GM12878 (cell line): ENCODE results near the gene MSL1. TPM values are rescaled to one million over a fixed set of nuclear protein-coding genes. Genes with fewer than 3 reads are reported as not detected.

ENCODE experiments used
- ATAC-seq: fragments of 200-7000 bp; cut with Tn5 transposase; 3 replicates; pipeline ENCODE4 v1.9.1; 2020; ENCODE audit warnings: mild to moderate bottlenecking, moderate library complexity
- BruUV-seq: library from RNA; stranded (reverse); fragments of 400-500 nt; replicated peaks from 2 replicates; lab custom pipeline; 2021; lab: Mats Ljungman, UMichigan
- CTCF ChIA-PET: fragments of 300-600 bp; sonication (Branson Sonifier 250); formaldehyde crosslinking; extraction: SDS; loops from one replicate; lab custom pipeline; 2021; ENCODE audit warnings: inconsistent platforms; lab: Yijun Ruan, JAX
- POLR2A ChIA-PET: fragments of 350-600 bp; formaldehyde crosslinking; extraction: SDS; loops from one replicate; lab custom pipeline; 2021; ENCODE audit warnings: inconsistent platforms; lab: Charles Lee
- RAD21 ChIA-PET: fragments of 300-600 bp; sonication (Branson Sonifier 250); formaldehyde crosslinking; loops from one replicate; lab custom pipeline; 2023; ENCODE audit warnings: antibody characterized with exemption; ENCODE audit not compliant: unreplicated experiment; lab: Charles Lee
- SMC1A ChIA-PET: fragments of 300-600 bp; sonication (Branson Sonifier 250); formaldehyde crosslinking; loops from one replicate; lab custom pipeline; 2023; ENCODE audit not compliant: unreplicated experiment, uncharacterized antibody; lab: Charles Lee
- DNase-seq: peaks from one replicate; pipeline ENCODE4 v3.0.0-alpha.2; 2011; ENCODE audit warnings: low read depth, low spot score
- FAIRE-seq: peaks from 3 replicates; lab custom pipeline; 2011; peaks lifted over from hg19 to GRCh38; lab: Jason Lieb, UNC
- H2AFZ ChIP-seq: 2 replicates; pipeline ENCODE4 v1.6.0; 2011; ENCODE audit warnings: low read depth, low read length, control low read depth; ENCODE audit not compliant: control insufficient read depth
- H3K27ac ChIP-seq: 2 replicates; pipeline ENCODE4 v1.5.1; 2011; ENCODE audit warnings: control low read depth; ENCODE audit not compliant: control insufficient read depth, insufficient read depth
- H3K27me3 ChIP-seq, 2 experiments: replicated peaks in 1 of 2; 2 replicates each; pipeline versions ENCODE4 v1.6.0 to v1.6.1; 2011; ENCODE audit warnings: low read length in 1 of 2; ENCODE audit not compliant: control insufficient read depth in 2 of 2, insufficient read depth in 2 of 2
- H3K36me3 ChIP-seq, 2 experiments: 2 replicates each; pipeline ENCODE4 v1.5.1; 2011; ENCODE audit warnings: low read length in 1 of 2; ENCODE audit not compliant: control insufficient read depth in 2 of 2, insufficient read depth in 2 of 2
- H3K4me1 ChIP-seq: 2 replicates; pipeline ENCODE4 v1.6.1; 2011; ENCODE audit warnings: mild to moderate bottlenecking, low read length, moderate library complexity, mixed read lengths; ENCODE audit not compliant: control insufficient read depth, insufficient read depth
- H3K4me2 ChIP-seq: 2 replicates; pipeline ENCODE4 v1.6.0; 2011; ENCODE audit warnings: control low read depth; ENCODE audit not compliant: control insufficient read depth, insufficient read depth
- H3K4me3 ChIP-seq: fragments of 200-600 bp; sonication (generic); 2 replicates; pipeline ENCODE4 v1.5.1; 2016
- H3K79me2 ChIP-seq: 2 replicates; pipeline ENCODE4 v1.6.0; 2011; ENCODE audit warnings: low read length; ENCODE audit not compliant: control insufficient read depth, insufficient read depth
- H3K9ac ChIP-seq: 2 replicates; pipeline ENCODE4 v1.8.0; 2011; ENCODE audit warnings: low read length, control low read depth, mixed read lengths; ENCODE audit not compliant: control insufficient read depth, insufficient read depth
- H3K9me3 ChIP-seq: replicated peaks from 3 replicates; pipeline ENCODE4 v1.5.1; 2011; ENCODE audit warnings: mild to moderate bottlenecking, low read length; ENCODE audit not compliant: control insufficient read depth, insufficient read depth
- H4K20me1 ChIP-seq: 2 replicates; pipeline ENCODE4 v1.6.0; 2011; ENCODE audit not compliant: control insufficient read depth, insufficient read depth
- CEBPB ChIP-seq, 2 experiments: fragments of 150-350 bp in 1 of 2; IDR thresholded peaks; 2 replicates each; pipeline ENCODE4 v1.6.1; 2012 to 2014; ENCODE audit warnings: low read depth in 2 of 2, low read length in 2 of 2, borderline replicate concordance in 1 of 2, inconsistent platforms in 1 of 2
- CREB1 ChIP-seq: IDR thresholded peaks from 2 replicates; pipeline ENCODE4 v1.6.1; 2012; ENCODE audit warnings: low read depth, mild to moderate bottlenecking, inconsistent platforms
- MYB ChIP-seq: fragments of 150-350 bp; IDR thresholded peaks from 2 replicates; pipeline ENCODE4 v1.6.1; 2014; ENCODE audit warnings: mild to moderate bottlenecking, low read depth, low read length, borderline replicate concordance
- NFYB ChIP-seq: IDR thresholded peaks from 2 replicates; pipeline ENCODE4 v1.6.1; 2011; ENCODE audit warnings: low read depth, mild to moderate bottlenecking, low read length, improper control_type of control experiment, moderate library complexity; ENCODE audit not compliant: insufficient read depth
- ZNF622 ChIP-seq: fragments of 450-650 bp; IDR thresholded peaks from 2 replicates; pipeline ENCODE4 v1.6.1; 2017; ENCODE audit warnings: mild to moderate bottlenecking, inconsistent platforms
- WGBS: methylation state at CpG from one replicate; pipeline ENCODE4 v1.1.6; 2016; ENCODE audit warnings: low lambda C conversion rate; ENCODE audit not compliant: insufficient replicate concordance, insufficient coverage; ENCODE audit errors: missing lambda C conversion rate; 5-methylcytosine and 5-hydroxymethylcytosine counted together
- in situ Hi-C: fragments of 300-500 bp; cut with MboI; formaldehyde crosslinking; loops from 9 replicates; pipeline ENCODE4 v1.14.3; 2018; ENCODE audit warnings: mixed read lengths
- intact Hi-C: fragments of 100-400 bp; cut with micrococcal nuclease; formaldehyde crosslinking; loops from one replicate; pipeline ENCODE4 v1.14.2; 2022; ENCODE audit not compliant: unreplicated experiment
- polyA plus RNA-seq, 11 experiments: library from polyadenylated mRNA; depleted of rRNA in 4 of 11; unstranded in 6 of 11; stranded (reverse) in 5 of 11; fragments of >200 nt; fragmentation: Nextera tagmentation in 4 of 11; fragmentation: Illumina TruSeq in 1 of 11; extraction: Ambion mirVana in 4 of 11; extraction: Trizol in 1 of 11; gene quantifications; 1 replicate in 1 of 11; 2 replicates in 10 of 11; pipeline versions ENCODE4 v1.2.1 to v1.2.3, GENCODE V29; 2011 to 2016; ENCODE audit warnings: inconsistent platforms in 2 of 11, missing spikeins in 2 of 11, low read depth in 1 of 11
- total RNA-seq, 4 experiments: library from RNA; depleted of rRNA in 3 of 4; stranded (reverse); fragments of >200 nt in 3 of 4; fragmentation: Illumina TruSeq in 1 of 4; extraction: Trizol in 1 of 4; gene quantifications; 2 replicates each; pipeline versions ENCODE4 v1.2.1 to v1.2.3, GENCODE V29; 2013 to 2021
- TF ChIP-seq, protein P1 (sequence below): fragments of 450-650 bp; IDR thresholded peaks from 2 replicates; pipeline ENCODE4 v1.6.1; 2017; ENCODE audit warnings: mild to moderate bottlenecking

MSL1 gene
- total and polyA plus RNA-seq, 10 of the 15 experiments (the other 5 are each of a cell fraction or from before 2014, with no cell fraction given) = 6.1 to 95.2 (median 51.8) TPM

DNA sequence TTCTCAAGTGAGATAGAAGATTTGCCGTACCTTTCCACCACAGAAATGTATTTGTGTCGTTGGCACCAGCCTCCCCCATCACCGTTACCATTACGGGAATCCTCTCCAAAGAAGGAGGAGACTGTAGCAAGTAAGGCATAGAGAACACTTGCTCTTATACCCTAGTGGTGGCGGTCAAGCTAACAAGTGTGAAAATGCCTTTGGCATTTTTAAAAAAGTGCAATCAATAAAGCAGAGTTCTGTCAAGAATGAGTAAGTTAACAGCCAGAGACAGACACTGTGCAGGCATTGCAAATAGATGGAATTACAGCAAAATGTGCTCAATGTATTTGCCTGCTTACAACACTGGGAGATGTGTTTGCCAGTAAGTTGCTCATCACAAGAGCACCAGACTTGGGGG lies 7.7 kb downstream of the MSL1 start:
- Histone ChIP-seq H3K79me2 (peaks cover 26% of the 10 kb centered on the region), H3K27me3 (no peaks in the 10 kb centered on the region), H2AFZ (no peak overlapping the region), H3K36me3 (peaks cover 2 to 38% of the 10 kb centered on the region in 2 experiments), H3K27ac (no peak overlapping the region), H4K20me1 (peaks cover 5% of the 10 kb centered on the region), H3K9ac (no peak overlapping the region), H3K4me3 (no peak overlapping the region), H3K4me1 (peaks cover 5% of the 10 kb centered on the region), H3K4me2 (no peak overlapping the region), H3K9me3 (no peaks in the 10 kb centered on the region)
- BruUV-seq = TSS peak; percentile 50
- ATAC-seq (no peak), DNase-seq (no peak), FAIRE-seq (no peak)
- ChIA-PET CTCF (interaction anchor here (1.3 to 2.2 kb wide), 2 partner anchors 39 to 44 kb away, joined by 3 to 9 read pairs; no protein-coding TSS in a partner anchor), RAD21 (no interaction called here), POLR2A (no interaction called here), SMC1A (interaction anchor here (1.2 kb wide), 1 partner anchor 16 kb away, joined by 5 read pairs; no protein-coding TSS in a partner anchor)
- WGBS = over 99% methylated on average over 5 of the region's 5 CpGs
- no peak for TF ChIP-seq CEBPB (IDR thresholded peaks at IDR 0.05; ENCODE audit: borderline replicate concordance in 1 of 2, low read depth in 2 of 2, low read length in 2 of 2)
- no peak for TF ChIP-seq NFYB
- no peak for TF ChIP-seq MYB
- TF ChIP-seq ZNF622 = no peak
- TF ChIP-seq, protein P1, sequence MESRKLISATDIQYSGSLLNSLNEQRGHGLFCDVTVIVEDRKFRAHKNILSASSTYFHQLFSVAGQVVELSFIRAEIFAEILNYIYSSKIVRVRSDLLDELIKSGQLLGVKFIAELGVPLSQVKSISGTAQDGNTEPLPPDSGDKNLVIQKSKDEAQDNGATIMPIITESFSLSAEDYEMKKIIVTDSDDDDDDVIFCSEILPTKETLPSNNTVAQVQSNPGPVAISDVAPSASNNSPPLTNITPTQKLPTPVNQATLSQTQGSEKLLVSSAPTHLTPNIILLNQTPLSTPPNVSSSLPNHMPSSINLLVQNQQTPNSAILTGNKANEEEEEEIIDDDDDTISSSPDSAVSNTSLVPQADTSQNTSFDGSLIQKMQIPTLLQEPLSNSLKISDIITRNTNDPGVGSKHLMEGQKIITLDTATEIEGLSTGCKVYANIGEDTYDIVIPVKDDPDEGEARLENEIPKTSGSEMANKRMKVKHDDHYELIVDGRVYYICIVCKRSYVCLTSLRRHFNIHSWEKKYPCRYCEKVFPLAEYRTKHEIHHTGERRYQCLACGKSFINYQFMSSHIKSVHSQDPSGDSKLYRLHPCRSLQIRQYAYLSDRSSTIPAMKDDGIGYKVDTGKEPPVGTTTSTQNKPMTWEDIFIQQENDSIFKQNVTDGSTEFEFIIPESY = peak; percentile 96
- TF ChIP-seq CREB1 = no peak
- intact Hi-C loops (no loop called here), in situ Hi-C loops (no loop called here)
